HG03196 (cell line): ENCODE data around the gene CYP21A2.
"Not testable (repeated sequence)": the region's sequence is repeated elsewhere in the genome, so short reads cannot be mapped to it uniquely, and the experiment has no call there.

Experiments used
- ATAC-seq: cut with Tn5 transposase; IDR thresholded peaks from one replicate; pipeline ENCODE4 v1.9.1; 2021; ENCODE audit not compliant: unreplicated experiment

CYP21A2 gene

DNA sequence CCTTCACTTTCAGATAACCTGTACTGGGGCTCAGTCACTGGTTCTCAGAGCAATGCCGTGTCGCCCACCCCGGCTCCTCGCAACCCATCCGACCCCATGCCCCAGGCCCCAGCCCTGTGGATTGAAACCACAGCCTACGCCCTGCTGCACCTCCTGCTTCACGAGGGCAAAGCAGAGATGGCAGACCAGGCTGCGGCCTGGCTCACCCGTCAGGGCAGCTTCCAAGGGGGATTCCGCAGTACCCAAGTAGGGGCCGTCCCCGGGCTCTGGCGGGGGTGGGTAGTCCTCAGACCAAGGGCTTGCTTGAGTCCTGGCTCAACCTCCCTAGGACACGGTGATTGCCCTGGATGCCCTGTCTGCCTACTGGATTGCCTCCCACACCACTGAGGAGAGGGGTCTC is 8.7 kb upstream of the CYP21A2 start:
- not testable (repeated sequence) for ATAC-seq

GRCh38 chr6:32035283-32036013 is 2.8 kb upstream of the CYP21A2 start:
- not testable (repeated sequence) for ATAC-seq

DNA sequence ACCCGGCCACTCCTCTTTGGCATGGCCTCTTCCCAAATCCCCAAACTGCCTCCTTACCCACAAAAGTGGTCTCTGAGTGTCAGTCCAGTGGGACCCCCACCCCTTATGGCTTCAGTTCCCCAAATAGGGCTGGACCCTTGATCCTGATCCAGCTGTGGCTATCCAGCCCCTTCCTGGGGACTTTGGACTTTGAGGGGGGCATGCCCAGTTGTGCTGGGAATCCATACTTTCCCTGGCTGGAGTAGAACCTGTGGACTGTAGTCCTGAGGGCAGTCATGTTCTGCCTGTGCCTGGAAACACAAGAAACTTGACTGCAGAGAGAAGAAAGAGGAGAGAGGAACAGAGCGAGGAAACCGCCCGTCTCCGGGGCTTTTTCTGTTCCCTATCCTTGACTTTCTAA is 1.1 kb upstream of the CYP21A2 start:
- ATAC-seq: not testable (repeated sequence)

- not testable (repeated sequence) for ATAC-seq
These were observed 663 bp downstream of the CYP21A2 start for GRCh38 chr6:32038878-32039277.

DNA sequence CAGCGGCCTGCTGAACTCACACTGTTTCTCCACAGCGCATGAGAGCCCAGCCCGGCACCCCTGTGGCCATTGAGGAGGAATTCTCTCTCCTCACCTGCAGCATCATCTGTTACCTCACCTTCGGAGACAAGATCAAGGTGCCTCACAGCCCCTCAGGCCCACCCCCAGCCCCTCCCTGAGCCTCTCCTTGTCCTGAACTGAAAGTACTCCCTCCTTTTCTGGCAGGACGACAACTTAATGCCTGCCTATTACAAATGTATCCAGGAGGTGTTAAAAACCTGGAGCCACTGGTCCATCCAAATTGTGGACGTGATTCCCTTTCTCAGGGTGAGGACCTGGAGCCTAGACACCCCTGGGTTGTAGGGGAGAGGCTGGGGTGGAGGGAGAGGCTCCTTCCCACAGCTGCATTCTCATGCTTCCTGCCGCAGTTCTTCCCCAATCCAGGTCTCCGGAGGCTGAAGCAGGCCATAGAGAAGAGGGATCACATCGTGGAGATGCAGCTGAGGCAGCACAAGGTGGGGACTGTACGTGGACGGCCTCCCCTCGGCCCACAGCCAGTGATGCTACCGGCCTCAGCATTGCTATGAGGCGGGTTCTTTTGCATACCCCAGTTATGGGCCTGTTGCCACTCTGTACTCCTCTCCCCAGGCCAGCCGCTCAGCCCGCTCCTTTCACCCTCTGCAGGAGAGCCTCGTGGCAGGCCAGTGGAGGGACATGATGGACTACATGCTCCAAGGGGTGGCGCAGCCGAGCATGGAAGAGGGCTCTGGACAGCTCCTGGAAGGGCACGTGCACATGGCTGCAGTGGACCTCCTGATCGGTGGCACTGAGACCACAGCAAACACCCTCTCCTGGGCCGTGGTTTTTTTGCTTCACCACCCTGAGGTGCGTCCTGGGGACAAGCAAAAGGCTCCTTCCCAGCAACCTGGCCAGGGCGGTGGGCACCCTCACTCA is 1.4 kb downstream of the CYP21A2 start:
- ATAC-seq: not testable (repeated sequence)

DNA sequence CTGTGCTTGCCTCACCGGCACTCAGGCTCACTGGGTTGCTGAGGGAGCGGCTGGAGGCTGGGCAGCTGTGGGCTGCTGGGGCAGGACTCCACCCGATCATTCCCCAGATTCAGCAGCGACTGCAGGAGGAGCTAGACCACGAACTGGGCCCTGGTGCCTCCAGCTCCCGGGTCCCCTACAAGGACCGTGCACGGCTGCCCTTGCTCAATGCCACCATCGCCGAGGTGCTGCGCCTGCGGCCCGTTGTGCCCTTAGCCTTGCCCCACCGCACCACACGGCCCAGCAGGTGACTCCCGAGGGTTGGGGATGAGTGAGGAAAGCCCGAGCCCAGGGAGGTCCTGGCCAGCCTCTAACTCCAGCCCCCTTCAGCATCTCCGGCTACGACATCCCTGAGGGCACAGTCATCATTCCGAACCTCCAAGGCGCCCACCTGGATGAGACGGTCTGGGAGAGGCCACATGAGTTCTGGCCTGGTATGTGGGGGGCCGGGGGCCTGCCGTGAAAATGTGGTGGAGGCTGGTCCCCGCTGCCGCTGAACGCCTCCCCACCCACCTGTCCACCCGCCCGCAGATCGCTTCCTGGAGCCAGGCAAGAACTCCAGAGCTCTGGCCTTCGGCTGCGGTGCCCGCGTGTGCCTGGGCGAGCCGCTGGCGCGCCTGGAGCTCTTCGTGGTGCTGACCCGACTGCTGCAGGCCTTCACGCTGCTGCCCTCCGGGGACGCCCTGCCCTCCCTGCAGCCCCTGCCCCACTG is 2.3 kb downstream of the CYP21A2 start:
- not testable (repeated sequence) for ATAC-seq

- ATAC-seq: not testable (repeated sequence)
These were observed 2.8 kb downstream of the CYP21A2 start for GRCh38 chr6:32041050-32041321.

- ATAC-seq: not testable (repeated sequence)
These were observed 3.2 kb downstream of the CYP21A2 start for GRCh38 chr6:32041385-32041784.

- ATAC-seq: not testable (repeated sequence)
These were observed 4.1 kb downstream of the CYP21A2 start for GRCh38 chr6:32042276-32042675.

DNA sequence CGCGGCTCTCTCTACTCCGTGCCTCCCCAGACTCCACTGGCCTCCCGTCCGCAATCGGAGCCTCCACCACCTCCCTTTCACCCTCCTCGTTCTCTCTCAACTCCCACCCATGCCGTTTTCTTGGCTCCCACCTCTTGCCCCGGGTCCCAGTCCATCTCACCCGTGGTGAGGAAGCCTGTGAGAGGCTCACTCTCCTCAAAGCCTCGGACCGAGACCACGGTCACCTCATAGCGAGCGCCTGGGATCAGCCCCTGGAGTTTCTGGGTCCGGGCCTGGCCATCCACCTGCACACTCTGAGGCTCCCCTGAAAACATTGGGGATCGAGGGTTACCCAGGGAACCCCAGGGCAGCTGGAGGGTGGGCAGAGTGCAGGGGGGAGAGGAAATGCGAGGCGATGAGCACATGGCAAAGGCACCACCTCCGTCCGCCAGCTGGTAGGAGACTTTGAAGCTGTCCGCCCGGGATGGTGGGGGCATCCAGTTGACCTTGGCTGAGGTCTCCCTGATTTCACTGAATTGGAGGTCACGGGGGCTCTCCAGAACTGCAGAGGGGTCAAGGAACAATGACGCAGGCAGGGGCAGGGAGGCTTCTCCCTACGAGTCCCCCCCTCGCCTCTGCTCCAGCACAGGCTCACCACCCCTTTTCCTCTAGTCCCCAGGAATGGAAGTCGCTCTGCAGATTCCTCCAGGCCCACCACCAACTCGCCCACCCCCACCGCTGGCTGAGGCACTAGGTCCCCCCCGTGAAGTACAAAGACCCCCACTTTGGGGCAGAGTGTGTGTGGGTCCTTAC is 5.6 kb downstream of the CYP21A2 start:
- ATAC-seq: not testable (repeated sequence)

DNA sequence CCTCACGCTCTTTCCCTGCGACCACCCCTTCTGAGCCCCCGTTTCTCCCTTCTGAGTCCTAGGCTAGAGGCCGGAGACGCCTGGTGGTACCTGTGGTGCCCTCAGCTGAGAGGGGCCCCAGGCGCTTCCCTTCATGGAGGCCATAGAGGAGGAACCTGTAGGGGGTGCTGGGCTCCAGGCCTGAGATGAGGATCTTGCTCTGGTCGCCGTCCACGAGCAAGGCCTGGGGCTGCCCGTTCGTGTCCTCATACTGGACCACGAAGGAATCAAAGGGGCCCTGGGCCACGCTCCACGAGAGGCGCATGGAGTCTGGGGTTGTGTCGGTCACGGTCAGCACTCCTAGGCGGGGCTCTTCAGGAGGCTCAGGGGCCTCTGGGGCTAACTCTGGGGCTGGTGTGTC is 6.7 kb downstream of the CYP21A2 start:
- ATAC-seq: not testable (repeated sequence)

GRCh38 chr6:32045811-32046449 is 7.7 kb downstream of the CYP21A2 start:
- ATAC-seq: no peak

DNA sequence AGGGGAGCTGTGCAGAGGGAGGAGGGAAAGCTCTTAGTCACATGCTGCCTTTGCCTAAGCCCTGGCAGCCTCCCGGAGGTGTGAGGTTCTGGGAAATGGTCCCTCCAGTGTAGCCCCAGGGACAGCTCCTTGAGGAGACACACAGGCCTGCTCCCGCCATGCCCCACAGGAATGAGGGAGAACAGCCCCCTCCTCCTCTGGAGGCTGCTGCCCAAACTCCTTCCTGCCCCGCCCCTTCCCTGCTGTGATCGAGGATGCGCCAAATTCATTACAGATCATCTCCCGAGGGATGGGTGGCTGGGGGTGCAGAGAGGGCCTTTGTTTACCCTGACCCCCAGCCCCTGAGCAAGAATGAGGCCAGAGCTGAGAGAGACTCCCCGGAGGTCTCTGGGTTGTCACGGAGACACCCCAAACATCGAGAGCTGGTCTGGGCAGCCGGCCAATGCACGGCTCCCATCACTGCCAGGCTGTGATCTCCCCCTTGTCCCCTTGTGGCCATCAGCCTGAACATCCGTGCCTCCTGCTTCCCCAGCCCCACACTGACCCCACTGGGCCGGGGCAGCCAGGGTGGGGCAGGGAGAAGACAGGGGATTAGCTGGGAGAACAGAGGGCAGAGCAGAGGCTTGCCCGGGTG is 8.4 kb downstream of the CYP21A2 start:
- ATAC-seq: no peak

DNA sequence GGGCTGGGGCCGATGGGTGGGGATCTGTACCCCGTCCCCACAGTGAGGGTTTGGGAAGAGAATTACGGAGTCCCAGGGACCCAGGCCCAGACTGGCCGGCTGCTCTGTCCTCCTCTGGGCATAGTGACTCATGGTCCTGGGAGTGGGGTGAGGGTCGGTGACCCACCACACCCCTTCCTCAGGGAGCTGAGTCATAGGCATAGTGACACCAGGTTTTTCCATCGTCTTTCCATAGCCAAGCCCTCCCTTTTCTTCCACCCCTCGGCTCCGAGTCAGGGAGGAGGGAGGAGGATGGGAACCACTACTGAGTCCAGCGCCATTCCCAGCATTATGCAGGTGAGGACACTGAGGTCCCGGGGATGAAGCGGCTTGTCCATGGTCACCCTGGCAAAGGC is 8.9 kb downstream of the CYP21A2 start:
- no peak for ATAC-seq

- ATAC-seq: no peak
These were observed 9.3 kb downstream of the CYP21A2 start for GRCh38 chr6:32047539-32047854.

- ATAC-seq: no peak
These were observed 9.9 kb downstream of the CYP21A2 start for GRCh38 chr6:32047855-32048766.

DNA sequence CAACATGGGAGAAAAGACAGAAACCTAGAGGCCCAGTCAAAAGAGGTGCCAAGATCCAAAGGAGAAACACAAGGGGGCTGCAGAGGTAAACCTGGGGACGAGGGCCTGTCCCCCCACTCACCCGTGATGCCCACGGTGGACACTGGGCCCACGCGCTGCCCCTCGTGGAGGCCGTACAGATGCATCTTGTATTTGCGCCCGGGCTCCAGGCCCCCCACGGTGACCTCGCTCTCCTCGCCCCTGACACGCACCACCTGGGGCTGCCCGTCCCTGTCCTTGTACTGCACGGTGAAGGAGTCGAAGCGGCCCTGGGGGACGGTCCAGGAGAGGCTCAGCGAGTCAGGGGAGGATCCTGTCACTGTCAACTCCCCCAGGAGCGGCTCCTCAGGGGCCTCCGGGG is 10.9 kb downstream of the CYP21A2 start:
- ATAC-seq: not testable (repeated sequence)

- ATAC-seq: not testable (repeated sequence)
These were observed 11.5 kb downstream of the CYP21A2 start for GRCh38 chr6:32049736-32050135.

DNA sequence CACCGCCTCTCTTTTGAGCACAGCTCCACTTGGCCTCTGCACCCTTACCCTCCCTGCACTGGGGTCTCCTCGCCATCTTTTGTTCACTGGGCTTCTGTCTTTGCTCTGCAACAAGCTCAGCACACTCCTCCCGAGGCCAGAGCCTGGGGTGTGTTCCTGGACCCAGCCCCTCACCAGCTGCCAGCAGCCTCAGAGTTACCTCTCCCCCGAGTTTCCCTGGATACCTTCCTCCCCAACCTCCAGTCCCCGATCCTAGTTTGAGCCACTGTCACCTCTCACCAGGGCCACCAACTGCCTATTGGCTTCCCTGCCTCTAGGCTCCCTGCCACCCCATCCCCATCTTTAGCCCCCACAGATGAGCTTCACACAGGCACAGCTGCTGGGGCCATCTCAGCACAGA is 12.3 kb downstream of the CYP21A2 start:
- ATAC-seq: no peak
